HAP-1 (cell line): Measurements from ENCODE around the gene THOP1.

Experiments used
- DNase-seq, 2 experiments: peaks; one replicate each; pipeline ENCODE4 v3.0.0-alpha.2; 2016 to 2020; ENCODE audit warnings: low spot score in 2 of 2
- H3K27me3 ChIP-seq: fragments of 250-450 bp; sonication (Bioruptor Pico); 2 replicates; pipeline ENCODE4 v1.5.1; 2020; ENCODE audit warnings: low read depth, mild to moderate bottlenecking, moderate library complexity
- H3K36me3 ChIP-seq: fragments of 250-450 bp; sonication (Bioruptor Pico); replicated peaks from 2 replicates; pipeline ENCODE4 v1.5.1; 2020; ENCODE audit warnings: mild to moderate bottlenecking
- H3K4me1 ChIP-seq: fragments of 250-450 bp; sonication (Bioruptor Pico); 2 replicates; pipeline ENCODE4 v1.5.1; 2020; ENCODE audit warnings: mild to moderate bottlenecking
- H3K4me3 ChIP-seq: fragments of 250-450 bp; sonication (Bioruptor Pico); 2 replicates; pipeline ENCODE4 v1.5.1; 2020; ENCODE audit warnings: mild to moderate bottlenecking, moderate library complexity
- H3K9me3 ChIP-seq: fragments of 250-450 bp; sonication (Bioruptor Pico); 2 replicates; pipeline ENCODE4 v1.5.1; 2020; ENCODE audit warnings: mild to moderate bottlenecking, moderate library complexity
- in situ Hi-C: fragments of 300-500 bp; cut with MboI; formaldehyde crosslinking; loops from 3 replicates; pipeline ENCODE4 v1.14.3; 2020; ENCODE audit warnings: low sequenced_read_pairs, inconsistent platforms, mixed read lengths

THOP1 gene

DNA sequence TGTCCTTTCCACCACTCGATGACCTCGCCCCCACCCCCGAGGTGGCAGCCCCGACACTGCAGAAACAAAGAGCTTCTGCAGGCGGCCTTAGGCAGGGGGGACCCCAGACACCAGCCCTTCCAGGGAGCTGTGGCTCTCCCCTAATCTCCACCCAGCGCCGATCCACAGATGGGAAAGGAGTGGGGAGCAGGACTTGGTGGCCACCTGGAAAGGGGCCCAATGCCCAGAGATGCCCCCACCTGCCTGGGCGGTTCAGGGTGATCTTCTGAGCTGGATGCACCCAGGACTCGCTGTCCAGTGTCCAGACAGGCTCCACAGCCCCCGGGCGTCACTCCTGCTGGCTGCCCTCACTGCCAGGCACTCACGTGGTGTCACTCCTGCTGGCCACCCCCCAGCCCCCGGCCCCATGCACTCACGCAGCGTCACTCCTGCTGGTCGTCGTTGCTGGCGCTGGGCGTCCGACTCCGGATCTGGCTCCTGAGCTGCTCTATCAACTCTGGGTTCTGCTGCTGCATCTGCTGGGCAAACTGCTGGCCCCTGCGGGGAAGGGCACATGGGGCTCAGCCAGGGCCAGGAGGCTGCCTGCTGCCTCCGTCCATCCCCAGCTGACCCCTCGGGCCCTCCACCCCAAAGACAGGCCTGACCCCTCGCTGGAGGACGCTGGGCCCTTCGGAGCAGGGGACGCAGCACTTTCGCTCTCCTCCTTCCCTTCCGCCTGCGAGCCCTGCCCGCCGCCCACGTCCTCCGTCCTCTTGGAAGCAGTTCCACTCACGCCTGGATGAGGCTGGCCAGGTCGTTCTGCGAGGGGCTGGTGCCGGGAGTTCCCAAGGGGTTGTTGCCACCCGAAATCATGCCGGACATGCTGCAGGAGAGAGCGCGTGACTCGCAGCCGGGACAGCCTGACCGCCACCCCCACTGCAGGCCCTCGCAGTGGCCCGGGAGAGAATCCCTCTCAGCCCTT is 28.1 kb upstream of the THOP1 start:
- Histone ChIP-seq H3K9me3 (no peaks in the 10 kb centered on the region), H3K4me1 (no peaks in the 10 kb centered on the region), H3K4me3 (no peak overlapping the region), H3K27me3 (no peaks in the 10 kb centered on the region), H3K36me3 (peaks cover 57% of the 10 kb centered on the region)
- in situ Hi-C loops: no loop called here
- no peak for DNase-seq

DNA sequence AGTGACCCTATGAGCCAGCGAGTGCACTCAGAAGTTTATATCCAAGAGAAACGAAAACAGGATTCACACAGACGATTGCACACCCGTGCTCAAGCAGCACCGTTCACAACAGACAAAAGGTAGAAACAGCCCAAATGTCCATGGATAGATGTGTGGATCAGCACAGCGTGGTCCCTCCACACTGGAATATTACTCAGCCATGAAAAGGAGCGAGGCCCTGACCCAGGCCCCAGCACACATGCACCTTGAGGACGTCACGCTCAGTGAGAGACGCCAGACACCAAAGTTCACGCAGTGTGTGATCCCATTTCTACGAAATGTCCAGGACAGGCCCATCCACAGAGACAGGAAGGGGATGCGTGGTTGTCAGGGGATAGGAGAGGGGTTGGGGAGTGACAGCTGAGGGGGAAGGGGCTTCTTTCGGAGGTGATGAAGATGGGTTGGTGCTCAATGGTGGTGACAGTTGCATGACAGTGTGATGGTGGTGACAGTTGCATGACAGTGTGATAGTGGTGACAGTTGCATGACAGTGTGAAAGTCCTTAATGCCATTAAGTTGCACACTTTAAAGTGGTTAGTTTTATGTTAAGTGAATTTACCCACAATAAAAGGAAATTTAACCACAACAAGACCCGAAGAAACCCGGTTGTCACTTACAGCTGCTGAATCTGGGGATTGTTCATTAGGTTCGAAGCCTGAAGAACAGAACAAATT is 26.5 kb upstream of the THOP1 start:
- no peaks in the 10 kb centered on the region for H3K4me1 ChIP-seq
- H3K9me3 ChIP-seq: no peaks in the 10 kb centered on the region
- peaks cover 67% of the 10 kb centered on the region for H3K36me3 ChIP-seq
- in situ Hi-C loops: no loop called here
- DNase-seq: no peak
- H3K4me3 ChIP-seq: no peak overlapping the region
- no peaks in the 10 kb centered on the region for H3K27me3 ChIP-seq

DNA sequence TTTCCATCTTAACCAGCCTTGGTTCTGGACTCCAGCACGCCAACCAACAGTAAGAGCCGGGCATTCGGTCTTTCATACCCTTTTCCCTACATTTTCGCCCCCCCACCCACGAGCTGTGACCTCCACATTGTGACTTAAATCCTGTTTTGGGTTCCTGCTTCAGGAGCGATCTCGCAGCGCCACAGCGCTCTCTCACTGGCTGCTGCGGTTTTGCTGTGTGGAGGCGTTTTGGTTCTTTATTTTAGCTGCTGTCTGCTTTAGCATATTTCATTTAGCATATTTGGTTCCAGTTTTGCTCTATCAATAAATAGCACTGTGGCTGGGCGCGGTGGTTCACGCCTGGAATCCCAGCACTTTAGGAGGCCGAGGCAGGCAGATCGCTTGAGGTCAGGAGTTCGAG is 25.9 kb upstream of the THOP1 start:
- no peaks in the 10 kb centered on the region for H3K27me3 ChIP-seq
- DNase-seq: no peak
- H3K4me3 ChIP-seq: no peak overlapping the region
- H3K4me1 ChIP-seq: no peaks in the 10 kb centered on the region
- in situ Hi-C loops: no loop called here
- peaks cover 69% of the 10 kb centered on the region for H3K36me3 ChIP-seq
- no peaks in the 10 kb centered on the region for H3K9me3 ChIP-seq

GRCh38 chr19:2759965-2760364 is 25.3 kb upstream of the THOP1 start:
- Histone ChIP-seq H3K4me1 (no peaks in the 10 kb centered on the region), H3K36me3 (peaks cover 68% of the 10 kb centered on the region), H3K27me3 (no peaks in the 10 kb centered on the region), H3K9me3 (no peaks in the 10 kb centered on the region), H3K4me3 (no peak overlapping the region)
- no peak for DNase-seq
- in situ Hi-C loops: no loop called here

DNA sequence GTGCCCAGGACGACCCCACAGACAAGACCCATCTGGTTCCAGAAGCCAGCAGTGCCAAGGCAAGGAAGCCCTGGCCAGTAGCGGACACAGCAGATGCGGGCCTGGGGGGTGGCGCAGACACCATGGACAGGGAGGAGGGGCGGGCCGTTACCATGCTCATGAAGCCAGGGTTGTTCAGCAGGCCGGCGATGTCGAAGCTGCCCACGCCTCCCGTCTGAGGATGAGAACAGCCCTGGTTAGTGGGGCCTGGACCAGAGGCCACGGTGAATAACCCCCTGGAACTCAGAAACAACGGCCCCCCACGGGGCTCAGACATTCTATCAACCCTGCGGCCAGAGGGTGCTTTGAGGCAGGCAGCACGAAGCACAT is 24.0 kb upstream of the THOP1 start:
- H3K36me3 ChIP-seq: peaks cover 71% of the 10 kb centered on the region
- H3K9me3 ChIP-seq: no peaks in the 10 kb centered on the region
- no peaks in the 10 kb centered on the region for H3K4me1 ChIP-seq
- H3K27me3 ChIP-seq: no peaks in the 10 kb centered on the region
- H3K4me3 ChIP-seq: no peak overlapping the region
- no peak for DNase-seq
- in situ Hi-C loops: no loop called here

DNA sequence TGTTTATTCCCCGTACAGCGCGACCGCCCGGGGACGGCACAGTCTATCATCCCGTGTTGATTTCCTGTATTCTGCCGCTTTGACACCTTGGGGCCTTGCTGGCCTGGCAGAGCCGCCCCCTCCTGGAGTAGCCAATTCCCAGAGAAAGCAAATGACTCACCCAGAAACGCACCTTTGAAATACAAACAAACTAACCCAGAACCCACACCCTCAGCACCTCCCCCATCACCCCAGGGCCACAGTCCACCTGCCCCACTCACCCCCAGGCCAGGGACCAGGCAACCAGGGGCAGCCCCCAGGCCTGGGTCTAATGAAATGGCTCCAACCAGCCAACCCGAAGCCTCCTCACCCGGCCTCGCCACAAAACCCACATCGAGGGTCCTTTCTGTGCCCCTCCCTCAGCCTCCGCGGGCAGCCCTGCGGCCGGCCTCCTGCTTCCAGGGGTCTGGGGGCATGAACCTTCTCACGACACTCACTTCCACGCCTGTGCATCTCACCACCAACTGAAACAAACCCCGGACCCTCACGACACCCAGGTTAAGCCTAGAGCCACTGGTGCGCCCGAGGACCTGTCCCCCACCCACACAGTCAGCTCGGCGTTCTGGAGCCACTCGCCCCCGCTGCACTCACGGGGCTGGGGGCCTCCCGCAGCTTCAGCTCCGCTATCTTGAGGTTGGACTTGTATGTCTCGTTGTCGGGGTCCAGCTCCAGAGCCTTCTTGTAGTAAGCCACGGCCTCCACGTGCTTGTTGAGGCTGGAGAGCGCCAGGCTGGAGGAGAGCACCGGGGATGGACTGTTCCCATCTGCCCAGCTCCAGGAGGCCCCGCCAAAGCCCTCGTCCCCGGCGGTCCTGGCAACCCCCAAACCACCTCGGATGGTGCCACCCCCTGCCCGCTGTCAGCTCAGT is 23.2 kb upstream of the THOP1 start:
- DNase-seq: no peak
- Histone ChIP-seq H3K4me3 (no peak overlapping the region), H3K4me1 (no peaks in the 10 kb centered on the region), H3K36me3 (peaks cover 72% of the 10 kb centered on the region), H3K9me3 (no peaks in the 10 kb centered on the region), H3K27me3 (no peaks in the 10 kb centered on the region)
- in situ Hi-C loops: no loop called here

- peaks cover 73% of the 10 kb centered on the region for H3K36me3 ChIP-seq
- DNase-seq: no peak
- H3K4me3 ChIP-seq: no peak overlapping the region
- in situ Hi-C loops: no loop called here
- H3K4me1 ChIP-seq: no peaks in the 10 kb centered on the region
- no peaks in the 10 kb centered on the region for H3K9me3 ChIP-seq
- no peaks in the 10 kb centered on the region for H3K27me3 ChIP-seq
Measured at GRCh38 chr19:2762783-2763496, 22.4 kb upstream of the THOP1 start.

DNA sequence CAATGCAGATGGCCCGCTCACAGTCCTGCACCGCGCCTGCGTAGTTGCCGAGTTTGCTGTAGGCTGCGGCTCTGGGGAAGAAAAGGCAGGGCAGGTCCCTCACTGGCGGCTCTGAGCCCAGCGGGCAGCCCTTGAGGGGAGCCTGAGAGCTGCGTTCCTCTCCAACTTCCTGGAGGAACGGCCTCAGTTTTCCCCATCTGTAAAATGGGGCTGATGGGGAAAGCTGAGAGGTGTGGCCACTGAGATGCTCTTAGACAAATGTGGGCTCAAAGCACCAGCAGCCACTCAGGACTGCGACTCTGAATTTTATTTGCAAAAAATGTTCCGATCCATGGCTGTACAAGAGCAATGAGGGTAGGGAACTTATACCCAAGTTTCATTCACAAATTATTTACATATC is 21.6 kb upstream of the THOP1 start:
- in situ Hi-C loops: no loop called here
- Histone ChIP-seq H3K27me3 (no peaks in the 10 kb centered on the region), H3K36me3 (peaks cover 73% of the 10 kb centered on the region), H3K4me1 (no peaks in the 10 kb centered on the region), H3K4me3 (no peak overlapping the region), H3K9me3 (no peaks in the 10 kb centered on the region)
- no peak for DNase-seq

DNA sequence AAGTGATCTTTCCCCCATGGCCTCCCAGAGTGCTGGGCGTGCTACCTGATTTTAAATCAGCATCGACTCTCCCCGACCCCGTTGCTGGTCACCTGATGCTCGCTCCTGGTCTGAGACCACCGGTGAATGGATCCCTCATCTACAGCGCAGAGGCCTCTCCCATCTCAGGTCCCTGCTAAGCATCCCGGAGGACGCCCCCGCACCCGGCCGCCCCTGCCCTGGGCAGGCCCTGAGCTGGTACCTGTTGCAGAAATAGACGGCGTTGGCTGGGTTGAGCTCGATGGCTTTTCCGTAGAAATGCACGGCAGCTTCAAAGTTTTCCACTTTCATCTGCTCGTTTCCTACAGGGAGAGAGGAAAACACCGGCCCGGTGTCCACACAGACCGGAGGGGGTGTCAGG is 20.4 kb upstream of the THOP1 start:
- no peaks in the 10 kb centered on the region for H3K4me1 ChIP-seq
- H3K36me3 ChIP-seq: peaks cover 66% of the 10 kb centered on the region
- no peak overlapping the region for H3K4me3 ChIP-seq
- no peaks in the 10 kb centered on the region for H3K27me3 ChIP-seq
- in situ Hi-C loops: no loop called here
- no peaks in the 10 kb centered on the region for H3K9me3 ChIP-seq
- no peak for DNase-seq

GRCh38 chr19:2765376-2765775 is 19.9 kb upstream of the THOP1 start:
- Histone ChIP-seq H3K36me3 (peaks cover 65% of the 10 kb centered on the region), H3K9me3 (no peaks in the 10 kb centered on the region), H3K4me3 (no peak overlapping the region), H3K27me3 (no peaks in the 10 kb centered on the region), H3K4me1 (no peaks in the 10 kb centered on the region)
- DNase-seq: no peak
- in situ Hi-C loops: no loop called here

DNA sequence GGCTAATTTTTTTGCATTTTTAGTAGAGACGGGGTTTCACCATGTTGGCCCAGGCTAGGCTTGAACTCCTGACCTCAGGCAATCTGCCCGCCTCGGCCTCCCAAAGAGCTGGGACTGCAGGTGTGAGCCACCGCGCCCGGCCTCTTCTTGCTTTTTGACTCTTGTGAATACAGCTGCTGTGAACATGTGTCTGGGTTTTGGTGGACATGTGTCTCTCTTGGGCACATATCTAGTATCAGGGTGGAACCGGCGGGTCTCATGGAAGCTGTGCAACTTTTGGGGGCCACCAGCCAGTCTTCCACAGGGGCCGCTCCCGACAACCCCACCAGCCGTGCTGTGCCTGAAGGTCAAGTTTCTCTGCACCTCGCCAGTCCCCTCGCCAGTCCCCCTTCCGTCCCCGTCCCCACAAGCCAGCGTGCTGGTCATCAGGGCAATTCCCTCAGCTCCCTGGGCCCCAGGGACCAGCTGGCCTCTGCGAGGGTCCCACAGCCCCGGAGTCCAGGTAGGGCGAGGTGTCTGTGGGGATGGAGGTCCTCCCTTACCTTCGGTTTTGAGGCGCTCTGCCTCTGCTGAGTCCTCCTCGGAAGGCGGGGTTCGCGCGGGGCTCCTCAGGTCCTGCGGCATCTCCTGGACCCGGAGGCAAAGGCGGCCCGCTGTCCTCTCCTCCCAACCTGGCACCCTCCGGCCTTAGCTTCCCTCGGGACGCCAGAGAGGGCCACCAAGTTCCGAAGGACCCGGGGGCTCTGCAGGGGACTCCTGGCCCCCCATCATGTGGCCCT is 18.5 kb upstream of the THOP1 start:
- Histone ChIP-seq H3K4me3 (no peak overlapping the region), H3K9me3 (no peaks in the 10 kb centered on the region), H3K36me3 (peaks cover 67% of the 10 kb centered on the region), H3K27me3 (no peaks in the 10 kb centered on the region), H3K4me1 (no peaks in the 10 kb centered on the region)
- no peak for DNase-seq
- in situ Hi-C loops: no loop called here

DNA sequence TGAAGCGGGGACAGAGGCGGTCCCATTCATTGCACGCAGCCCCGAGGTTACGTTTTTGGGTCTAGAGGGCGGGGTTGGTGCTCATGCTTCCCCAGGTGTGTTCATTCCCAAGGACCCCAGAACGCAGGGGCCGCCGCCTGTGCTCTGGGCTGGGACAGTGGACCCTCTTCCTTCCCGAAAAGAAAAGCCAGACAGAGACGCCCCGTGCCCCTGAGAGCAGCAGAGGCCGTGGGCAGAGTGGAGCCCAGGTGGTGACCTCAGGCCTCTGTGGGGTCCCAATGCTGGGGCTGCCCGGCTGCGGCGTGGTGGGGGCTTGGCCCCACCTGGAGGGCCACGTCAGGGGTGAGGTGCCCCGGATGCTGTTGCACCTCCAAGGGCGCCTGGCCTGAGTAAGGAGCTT is 17.6 kb upstream of the THOP1 start:
- Histone ChIP-seq H3K4me3 (no peak overlapping the region), H3K27me3 (no peaks in the 10 kb centered on the region), H3K4me1 (no peaks in the 10 kb centered on the region), H3K9me3 (no peaks in the 10 kb centered on the region), H3K36me3 (peaks cover 67% of the 10 kb centered on the region)
- in situ Hi-C loops: no loop called here
- no peak for DNase-seq
